ENCODE results near the gene PPFIBP2.

DNA sequence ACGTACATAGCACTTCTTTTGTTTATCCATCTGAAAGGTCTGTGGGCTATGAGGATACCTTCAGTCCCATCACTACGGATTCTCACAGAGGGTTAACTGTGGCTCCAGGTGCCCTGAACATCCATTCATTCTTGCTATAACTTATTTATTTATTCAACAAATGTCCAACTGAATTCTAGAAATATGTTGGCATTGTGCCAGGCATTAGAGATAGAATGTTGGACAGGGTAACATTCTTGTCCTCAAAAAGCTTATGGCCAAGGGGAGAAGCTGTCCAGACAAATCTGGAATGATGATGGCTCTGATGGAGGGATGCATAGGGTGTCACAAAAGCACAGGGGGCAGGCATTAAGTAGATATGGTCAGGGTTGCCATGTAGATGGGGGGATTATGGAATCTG lies 20.1 kb upstream of the PPFIBP2 start:
- TF ChIP-seq ZXDB (tag by site-specific recombination; IDR thresholded peaks at IDR 0.05), result no peak
- TF ChIP-seq ZNF19 (tag by site-specific recombination; IDR thresholded peaks at IDR 0.05; ENCODE audit: low read depth), result no peak
- TF ChIP-seq, protein P1, sequence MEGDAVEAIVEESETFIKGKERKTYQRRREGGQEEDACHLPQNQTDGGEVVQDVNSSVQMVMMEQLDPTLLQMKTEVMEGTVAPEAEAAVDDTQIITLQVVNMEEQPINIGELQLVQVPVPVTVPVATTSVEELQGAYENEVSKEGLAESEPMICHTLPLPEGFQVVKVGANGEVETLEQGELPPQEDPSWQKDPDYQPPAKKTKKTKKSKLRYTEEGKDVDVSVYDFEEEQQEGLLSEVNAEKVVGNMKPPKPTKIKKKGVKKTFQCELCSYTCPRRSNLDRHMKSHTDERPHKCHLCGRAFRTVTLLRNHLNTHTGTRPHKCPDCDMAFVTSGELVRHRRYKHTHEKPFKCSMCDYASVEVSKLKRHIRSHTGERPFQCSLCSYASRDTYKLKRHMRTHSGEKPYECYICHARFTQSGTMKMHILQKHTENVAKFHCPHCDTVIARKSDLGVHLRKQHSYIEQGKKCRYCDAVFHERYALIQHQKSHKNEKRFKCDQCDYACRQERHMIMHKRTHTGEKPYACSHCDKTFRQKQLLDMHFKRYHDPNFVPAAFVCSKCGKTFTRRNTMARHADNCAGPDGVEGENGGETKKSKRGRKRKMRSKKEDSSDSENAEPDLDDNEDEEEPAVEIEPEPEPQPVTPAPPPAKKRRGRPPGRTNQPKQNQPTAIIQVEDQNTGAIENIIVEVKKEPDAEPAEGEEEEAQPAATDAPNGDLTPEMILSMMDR (tag by site-specific recombination; IDR thresholded peaks at IDR 0.05), result no peak
- no peak for TF ChIP-seq ZNF792 (tag by site-specific recombination; IDR thresholded peaks at IDR 0.05)
- TF ChIP-seq ZNF530 (tag by site-specific recombination; IDR thresholded peaks at IDR 0.05; ENCODE audit: low read depth), result no peak
- TF ChIP-seq ZNF837 (tag by site-specific recombination; IDR thresholded peaks at IDR 0.05), result no peak
- TF ChIP-seq ZNF670 (tag by site-specific recombination; IDR thresholded peaks at IDR 0.05; ENCODE audit: low read depth), result no peak
- TF ChIP-seq, protein P2, sequence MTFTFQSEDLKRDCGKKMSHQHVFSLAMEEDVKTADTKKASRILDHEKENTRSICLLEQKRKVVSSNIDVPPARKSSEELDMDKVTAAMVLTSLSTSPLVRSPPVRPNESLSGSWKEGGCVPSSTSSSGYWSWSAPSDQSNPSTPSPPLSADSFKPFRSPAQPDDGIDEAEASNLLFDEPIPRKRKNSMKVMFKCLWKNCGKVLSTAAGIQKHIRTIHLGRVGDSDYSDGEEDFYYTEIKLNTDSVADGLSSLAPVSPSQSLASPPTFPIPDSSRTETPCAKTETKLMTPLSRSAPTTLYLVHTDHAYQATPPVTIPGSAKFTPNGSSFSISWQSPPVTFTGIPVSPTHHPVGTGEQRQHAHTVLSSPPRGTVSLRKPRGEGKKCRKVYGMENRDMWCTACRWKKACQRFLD (tag by site-specific recombination; IDR thresholded peaks at IDR 0.05), result no peak
- TF ChIP-seq PRDM1 (tag by site-specific recombination; IDR thresholded peaks at IDR 0.05), result no peak
- no peak for TF ChIP-seq ZNF274 (IDR thresholded peaks at IDR 0.05; ENCODE audit: low read length)
- no peak for TF ChIP-seq ZNF274 (tag by site-specific recombination; IDR thresholded peaks at IDR 0.05; ENCODE audit: borderline replicate concordance)
- no peak for TF ChIP-seq KLF8 (tag by site-specific recombination; IDR thresholded peaks at IDR 0.05)

All from HEK293 (cell line).